Astrocyte (in vitro differentiated cells and primary cell): ENCODE measurements around the gene PELI1.

Source experiments
- CTCF ChIP-seq: IDR thresholded peaks from 2 replicates; pipeline ENCODE4 v1.5.1; 2011; ENCODE audit warnings: low read depth, mild to moderate bottlenecking, inconsistent platforms, low read length, moderate library complexity; ENCODE audit not compliant: insufficient read depth
- EZH2 ChIP-seq: IDR thresholded peaks from 2 replicates; pipeline ENCODE4 v1.6.1; 2012; ENCODE audit warnings: mild to moderate bottlenecking, low read length, inconsistent platforms; ENCODE audit not compliant: insufficient read depth

GRCh38 chr2:64189586-64189985 lies 45.4 kb upstream of the PELI1 start:
- TF ChIP-seq CTCF (no peak), EZH2 (no peak)
